Endothelial cell of umbilical vein (primary cell): ENCODE measurements around the gene WDR41.

Experiments used
- CTCF ChIP-seq, 2 donors: IDR thresholded peaks; 1 replicate in 1 of 2; 2 replicates in 1 of 2; pipeline ENCODE4 v1.5.1; 2011; ENCODE audit warnings: low read length in 2 of 2, mild to moderate bottlenecking in 2 of 2, moderate library complexity in 2 of 2, control low read depth in 1 of 2, inconsistent platforms in 1 of 2, low read depth in 1 of 2; ENCODE audit not compliant: insufficient read depth in 1 of 2; ENCODE audit errors: extremely low read depth in 1 of 2
- EZH2 ChIP-seq: IDR thresholded peaks from 2 replicates; pipeline ENCODE4 v1.6.1; 2012; ENCODE audit warnings: borderline replicate concordance, low read depth, mild to moderate bottlenecking, moderate library complexity, low read length, inconsistent platforms; ENCODE audit not compliant: severe bottlenecking
- MAX ChIP-seq: IDR thresholded peaks from 2 replicates; pipeline ENCODE4 v1.6.1; 2011; ENCODE audit not compliant: insufficient read depth, insufficient read length
- POLR2A ChIP-seq: IDR thresholded peaks from 2 replicates; pipeline ENCODE4 v1.6.1; 2012; ENCODE audit warnings: low read depth, mild to moderate bottlenecking, control low read depth, low read length
- POLR2AphosphoS5 ChIP-seq: IDR thresholded peaks from 2 replicates; pipeline ENCODE4 v1.6.1; 2012; ENCODE audit warnings: low read depth, mild to moderate bottlenecking, control low read depth, low read length, moderate library complexity; ENCODE audit not compliant: insufficient read depth

GRCh38 chr5:77437194-77437593, 54.9 kb downstream of the WDR41 start:
- TF ChIP-seq CTCF (IDR thresholded peaks at IDR 0.05; ENCODE audit: extremely low read depth in 1 of 2, insufficient read depth in 1 of 2, low read depth in 1 of 2, low read length in 2 of 2) (no peak), POLR2A (no peak), POLR2AphosphoS5 (no peak), EZH2 (no peak), MAX (no peak)
